ENCODE measurements around the gene MPPE1. TPM values are rescaled to one million over a fixed set of nuclear protein-coding genes. Genes with fewer than 3 reads are reported as not detected.

MPPE1 gene
- total and polyA plus RNA-seq, 4 donors, result 41.3 to 71.4 (median 44.0) TPM

DNA sequence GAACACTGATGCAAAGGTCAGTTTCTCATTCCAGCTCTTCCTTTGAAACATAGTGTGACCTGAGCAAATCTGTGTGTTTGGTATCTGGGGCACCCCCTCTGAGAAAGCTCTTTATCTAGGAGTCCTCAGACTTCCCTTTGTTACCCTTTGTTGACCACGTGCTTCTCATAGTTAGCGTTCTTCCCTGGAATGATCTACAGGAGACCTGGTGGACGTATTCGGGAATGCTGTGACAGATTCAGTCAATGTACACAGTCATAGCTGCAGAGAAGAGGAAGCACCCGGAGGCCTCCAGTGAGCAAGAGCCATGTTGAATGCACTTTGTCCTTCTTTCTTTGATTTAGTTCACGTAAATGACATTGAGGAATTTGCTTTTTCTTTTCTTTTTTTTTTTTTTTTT is 67.6 kb downstream of the MPPE1 start:
- H3K4me3 ChIP-seq, result no peak overlapping the region

DNA sequence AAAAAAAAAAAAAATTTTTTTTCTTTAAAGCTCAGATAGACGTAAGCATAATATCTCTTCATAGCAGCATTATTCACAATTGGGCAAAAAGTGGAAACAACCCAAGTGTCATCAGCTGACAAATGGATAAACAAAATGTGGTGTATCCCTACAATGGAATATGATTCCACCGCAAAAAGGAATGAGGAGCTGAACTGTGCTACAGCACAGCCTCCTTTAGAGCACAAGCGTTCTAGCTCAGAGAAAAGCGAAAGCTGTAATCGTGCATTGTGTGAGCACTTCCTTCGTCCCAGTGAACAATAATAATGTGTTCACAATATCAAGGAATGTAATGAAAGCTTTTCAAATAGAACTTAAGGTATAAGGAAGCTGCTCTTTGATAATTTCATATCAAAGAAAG is 68.6 kb downstream of the MPPE1 start:
- no peak for DNase-seq
- Histone ChIP-seq H3K27me3 (ENCODE audit: control insufficient read depth in 3 of 3, insufficient read depth in 3 of 3, low read length in 2 of 3) (no peaks in the 10 kb centered on the region), H3K9ac (ENCODE audit: insufficient read depth in 1 of 2, low read length in 2 of 2) (no peak overlapping the region), H3K27ac (ENCODE audit: low read depth in 1 of 2, low read length in 1 of 2) (no peak overlapping the region), H3K9me3 (ENCODE audit: control insufficient read depth in 4 of 4, insufficient read depth in 3 of 4, low read length in 3 of 4) (no peaks in the 10 kb centered on the region), H3K36me3 (ENCODE audit: control insufficient read depth in 4 of 4, insufficient read depth in 4 of 4, low read length in 4 of 4) (no peaks in the 10 kb centered on the region), H3K4me3 (no peak overlapping the region), H3K4me1 (ENCODE audit: control insufficient read depth in 5 of 5, insufficient read depth in 5 of 5, low read length in 5 of 5) (peaks cover 0 to 2% (median 0%) of the 10 kb centered on the region in 5 donors)
- TF ChIP-seq, protein P1, sequence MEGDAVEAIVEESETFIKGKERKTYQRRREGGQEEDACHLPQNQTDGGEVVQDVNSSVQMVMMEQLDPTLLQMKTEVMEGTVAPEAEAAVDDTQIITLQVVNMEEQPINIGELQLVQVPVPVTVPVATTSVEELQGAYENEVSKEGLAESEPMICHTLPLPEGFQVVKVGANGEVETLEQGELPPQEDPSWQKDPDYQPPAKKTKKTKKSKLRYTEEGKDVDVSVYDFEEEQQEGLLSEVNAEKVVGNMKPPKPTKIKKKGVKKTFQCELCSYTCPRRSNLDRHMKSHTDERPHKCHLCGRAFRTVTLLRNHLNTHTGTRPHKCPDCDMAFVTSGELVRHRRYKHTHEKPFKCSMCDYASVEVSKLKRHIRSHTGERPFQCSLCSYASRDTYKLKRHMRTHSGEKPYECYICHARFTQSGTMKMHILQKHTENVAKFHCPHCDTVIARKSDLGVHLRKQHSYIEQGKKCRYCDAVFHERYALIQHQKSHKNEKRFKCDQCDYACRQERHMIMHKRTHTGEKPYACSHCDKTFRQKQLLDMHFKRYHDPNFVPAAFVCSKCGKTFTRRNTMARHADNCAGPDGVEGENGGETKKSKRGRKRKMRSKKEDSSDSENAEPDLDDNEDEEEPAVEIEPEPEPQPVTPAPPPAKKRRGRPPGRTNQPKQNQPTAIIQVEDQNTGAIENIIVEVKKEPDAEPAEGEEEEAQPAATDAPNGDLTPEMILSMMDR (IDR thresholded peaks at IDR 0.05; ENCODE audit: control extremely low read depth, extremely low read depth), result no peak
- WGBS, 2 donors, result 74 to 85% methylated on average over 6 of the region's 6 CpGs
- no peak for ATAC-seq (ENCODE audit: insufficient read depth, low FRiP score)

More for the DNA sequence above, 67.6 kb downstream of the MPPE1 start:
- 59 to 62% methylated on average over 6 of the region's 6 CpGs for WGBS, 2 donors
- Histone ChIP-seq H3K36me3 (ENCODE audit: control insufficient read depth in 4 of 4, insufficient read depth in 4 of 4, low read length in 4 of 4) (no peaks in the 10 kb centered on the region), H3K27me3 (ENCODE audit: control insufficient read depth in 3 of 3, insufficient read depth in 3 of 3, low read length in 2 of 3) (no peaks in the 10 kb centered on the region), H3K27ac (ENCODE audit: low read depth in 1 of 2, low read length in 1 of 2) (no peak overlapping the region), H3K4me1 (ENCODE audit: control insufficient read depth in 5 of 5, insufficient read depth in 5 of 5, low read length in 5 of 5) (no peaks in the 10 kb centered on the region), H3K9me3 (ENCODE audit: control insufficient read depth in 4 of 4, insufficient read depth in 3 of 4, low read length in 3 of 4) (no peaks in the 10 kb centered on the region), H3K9ac (ENCODE audit: insufficient read depth in 1 of 2, low read length in 2 of 2) (no peak overlapping the region)
- DNase-seq, result no peak
- TF ChIP-seq, protein P1 (IDR thresholded peaks at IDR 0.05; ENCODE audit: control extremely low read depth, extremely low read depth), result no peak
- no peak for ATAC-seq (ENCODE audit: insufficient read depth, low FRiP score)

DNA sequence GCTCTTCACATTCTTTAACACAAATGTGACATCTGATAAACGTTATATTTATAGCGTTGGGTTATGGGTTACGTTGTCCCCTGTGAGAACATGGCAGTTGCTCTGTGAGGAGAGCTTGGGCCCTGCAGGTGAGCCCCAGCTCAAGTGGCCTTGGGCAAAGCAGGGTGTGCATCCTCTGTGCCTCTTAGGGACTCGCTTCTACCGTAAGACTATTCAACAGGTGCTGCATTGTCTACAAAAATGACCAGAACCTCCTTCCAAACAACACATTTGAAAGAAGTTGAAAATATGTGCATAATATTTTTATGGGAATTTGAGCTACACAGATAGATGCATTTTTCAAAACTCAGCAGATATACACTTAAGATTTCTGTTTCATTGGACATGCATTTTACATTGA is 73.3 kb downstream of the MPPE1 start:
- TF ChIP-seq, protein P1 (IDR thresholded peaks at IDR 0.05; ENCODE audit: control extremely low read depth, extremely low read depth), result no peak
- WGBS, 2 donors, result 69 to 76% methylated on average over 5 of the region's 5 CpGs
- DNase-seq, result no peak
- Histone ChIP-seq H3K27ac (ENCODE audit: low read depth in 1 of 2, low read length in 1 of 2) (no peak overlapping the region), H3K4me3 (no peak overlapping the region), H3K9me3 (ENCODE audit: control insufficient read depth in 4 of 4, insufficient read depth in 3 of 4, low read length in 3 of 4) (no peaks in the 10 kb centered on the region), H3K27me3 (ENCODE audit: control insufficient read depth in 3 of 3, insufficient read depth in 3 of 3, low read length in 2 of 3) (no peaks in the 10 kb centered on the region), H3K36me3 (ENCODE audit: control insufficient read depth in 4 of 4, insufficient read depth in 4 of 4, low read length in 4 of 4) (no peaks in the 10 kb centered on the region), H3K9ac (ENCODE audit: insufficient read depth in 1 of 2, low read length in 2 of 2) (no peak overlapping the region), H3K4me1 (ENCODE audit: control insufficient read depth in 5 of 5, insufficient read depth in 5 of 5, low read length in 5 of 5) (peaks cover 0 to 2% (median 0%) of the 10 kb centered on the region in 5 donors)
- no peak for ATAC-seq (ENCODE audit: insufficient read depth, low FRiP score)

Other genes starting within 250 kb of the MPPE1 start
- 1 to 10 TPM; 3.5 to 3.7 TPM for gene GNAL, start 219.1 kb downstream of the MPPE1 start, total RNA-seq
- 1 to 10 TPM in 1 of 2 donors, under 1 TPM in 1; 0.49 to 1.5 TPM for gene GNAL, start 219.1 kb downstream of the MPPE1 start, polyA plus RNA-seq
- gene CHMP1B, start 56.9 kb downstream of the MPPE1 start, total RNA-seq, result 10 to 100 TPM; 36.0 to 56.2 TPM
- gene CHMP1B, start 56.9 kb downstream of the MPPE1 start, polyA plus RNA-seq, result 10 to 100 TPM; 34.6 to 44.6 TPM
- 10 to 100 TPM; 60.8 to 62.2 TPM for gene IMPA2, start 73.2 kb upstream of the MPPE1 start, total RNA-seq
- 10 to 100 TPM; 43.4 to 65.4 TPM for gene IMPA2, start 73.2 kb upstream of the MPPE1 start, polyA plus RNA-seq
- gene ANKRD62, start 185.5 kb upstream of the MPPE1 start, total RNA-seq, result under 1 TPM; 0.06 to 0.09 TPM
- gene ANKRD62, start 185.5 kb upstream of the MPPE1 start, polyA plus RNA-seq, result under 1 TPM in 1 of 2 donors, not detected in 1; 0.12 TPM